ENCODE measurements around the gene NKX2-3. TPM values are rescaled to one million over a fixed set of nuclear protein-coding genes. Genes with fewer than 3 reads are reported as not detected.

Gene NKX2-3
- total and polyA plus RNA-seq, 2 of the 8 experiments (the other 6 are each of a cell fraction or from before 2014, with no cell fraction given) = not detected

GRCh38 chr10:99533496-99534449, 1.0 kb downstream of the NKX2-3 start (continued):
- TF ChIP-seq CHD7 (IDR thresholded peaks at IDR 0.05; ENCODE audit: insufficient replicate concordance, low read length) = no peak
- no peak for TF ChIP-seq TCF12 (IDR thresholded peaks at IDR 0.05; ENCODE audit: low read depth, low read length)
- no peak for TF ChIP-seq PHF8 (conservative IDR thresholded peaks at IDR 0.05; ENCODE audit: low read depth, low read length)
- TF ChIP-seq SUZ12 (IDR thresholded peaks at IDR 0.05; ENCODE audit: low read length) = peak; percentile 47
- TF ChIP-seq EZH2 (IDR thresholded peaks at IDR 0.05; ENCODE audit: low read depth, low read length, severe bottlenecking) = no peak
- TF ChIP-seq, protein P1, sequence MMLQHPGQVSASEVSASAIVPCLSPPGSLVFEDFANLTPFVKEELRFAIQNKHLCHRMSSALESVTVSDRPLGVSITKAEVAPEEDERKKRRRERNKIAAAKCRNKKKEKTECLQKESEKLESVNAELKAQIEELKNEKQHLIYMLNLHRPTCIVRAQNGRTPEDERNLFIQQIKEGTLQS (IDR thresholded peaks at IDR 0.05; ENCODE audit: insufficient read depth, low read depth, low read length) = no peak
- TF ChIP-seq CBX8 (IDR thresholded peaks at IDR 0.05; ENCODE audit: borderline replicate concordance, low read depth, low read length) = peak; percentile 81
- no peak for TF ChIP-seq BACH1 (IDR thresholded peaks at IDR 0.05; ENCODE audit: low read length)
